Neural cell (in vitro differentiated cells): ENCODE data around the gene FABP6. TPM values are rescaled to one million over a fixed set of nuclear protein-coding genes. Genes with fewer than 3 reads are reported as not detected.
"Not testable (repeated sequence)": the region's sequence is repeated elsewhere in the genome, so short reads cannot be mapped to it uniquely, and the experiment has no call there.

ENCODE experiments used
- H2AFZ ChIP-seq: fragments of 200-600, 300-800 bp; sonication (generic), shearing (Covaris generic); 2 replicates; pipeline ENCODE4 v1.6.0; 2014; ENCODE audit warnings: low read depth, mild to moderate bottlenecking, antibody characterized with exemption, low read length, moderate library complexity
- H3F3A ChIP-seq: fragments of 200-600 bp; shearing (Covaris generic); 2 replicates; pipeline ENCODE4 v1.6.1; 2016; ENCODE audit warnings: mild to moderate bottlenecking, moderate library complexity, mixed read lengths, antibody characterized with exemption, low read length; ENCODE audit not compliant: insufficient read depth, poor library complexity, severe bottlenecking
- H3K27ac ChIP-seq: fragments of 200-600, 300-800 bp; sonication (generic), shearing (Covaris generic); 2 replicates; pipeline ENCODE4 v1.5.1; 2014; ENCODE audit warnings: mild to moderate bottlenecking, low read length, moderate library complexity
- H3K27me3 ChIP-seq: fragments of 300-800, 200-600 bp; sonication (generic), shearing (Covaris generic); 2 replicates; pipeline ENCODE4 v1.6.0; 2014; ENCODE audit warnings: mild to moderate bottlenecking, low read depth, low read length, moderate library complexity; ENCODE audit not compliant: insufficient read depth
- H3K36me3 ChIP-seq: fragments of 300-800, 200-600 bp; sonication (generic), shearing (Covaris generic); 2 replicates; pipeline ENCODE4 v1.5.1; 2014; ENCODE audit warnings: mild to moderate bottlenecking, antibody characterized with exemption, low read length, moderate library complexity; ENCODE audit not compliant: insufficient read depth
- H3K4me2 ChIP-seq: fragments of 300-800, 200-600 bp; sonication (generic), shearing (Covaris generic); 2 replicates; pipeline ENCODE4 v1.6.0; 2014; ENCODE audit warnings: mild to moderate bottlenecking, low read length
- H3K4me3 ChIP-seq: fragments of 300-800, 200-600 bp; sonication (generic), shearing (Covaris generic); 2 replicates; pipeline ENCODE4 v1.5.1; 2014; ENCODE audit warnings: mild to moderate bottlenecking, low read length, moderate library complexity
- H3K79me2 ChIP-seq: fragments of 200-600 bp; shearing (Covaris generic); replicated peaks from 2 replicates; pipeline ENCODE4 v1.6.0; 2014; ENCODE audit warnings: mild to moderate bottlenecking, low read length, moderate library complexity; ENCODE audit not compliant: insufficient read depth
- H3K9ac ChIP-seq: fragments of 300-800, 200-600 bp; sonication (generic), shearing (Covaris generic); 2 replicates; pipeline ENCODE4 v1.6.1; 2016; ENCODE audit warnings: mild to moderate bottlenecking, low read length, mixed read lengths
- H3K9me2 ChIP-seq: fragments of 200-600 bp; shearing (Covaris generic); 2 replicates; pipeline ENCODE4 v1.6.1; 2016; ENCODE audit warnings: mild to moderate bottlenecking, low read length, mixed read lengths; ENCODE audit not compliant: insufficient read depth
- H3K9me3 ChIP-seq: fragments of 200-600, 300-800 bp; sonication (generic), shearing (Covaris generic); 2 replicates; pipeline ENCODE4 v1.6.1; 2016; ENCODE audit warnings: mild to moderate bottlenecking, mixed run types, low read length, moderate library complexity, mixed read lengths
- H4K20me1 ChIP-seq: fragments of 200-600 bp; shearing (Covaris generic); 2 replicates; pipeline ENCODE4 v1.6.1; 2016; ENCODE audit warnings: mild to moderate bottlenecking, mixed run types; ENCODE audit not compliant: insufficient read depth
- EP300 ChIP-seq: fragments of 450-650 bp; conservative IDR thresholded peaks from 2 replicates; pipeline ENCODE4 v1.6.1; 2014; ENCODE audit warnings: antibody characterized with exemption, mild to moderate bottlenecking, moderate library complexity; ENCODE audit not compliant: poor library complexity, severe bottlenecking
- EZH2 ChIP-seq: fragments of 200-600, 300-800 bp; shearing (Covaris generic), sonication (generic); IDR thresholded peaks from 2 replicates; pipeline ENCODE4 v1.6.1; 2014; ENCODE audit warnings: antibody characterized with exemption, low read length, borderline replicate concordance, mild to moderate bottlenecking; ENCODE audit not compliant: insufficient read depth, poor library complexity, severe bottlenecking
- MXI1 ChIP-seq: fragments of 450-650 bp; conservative IDR thresholded peaks from 2 replicates; pipeline ENCODE4 v1.6.1; 2014; ENCODE audit warnings: antibody characterized with exemption, mild to moderate bottlenecking; ENCODE audit not compliant: poor library complexity, severe bottlenecking
- POLR2AphosphoS5 ChIP-seq: IDR thresholded peaks from 2 replicates; pipeline ENCODE4 v1.6.1; 2012
- RAD21 ChIP-seq: fragments of 450-650 bp; conservative IDR thresholded peaks from 2 replicates; pipeline ENCODE4 v1.6.1; 2014; ENCODE audit warnings: antibody characterized with exemption, mild to moderate bottlenecking, moderate library complexity
- SMC3 ChIP-seq: fragments of 450-650 bp; conservative IDR thresholded peaks from 2 replicates; pipeline ENCODE4 v1.6.1; 2014; ENCODE audit warnings: antibody characterized with exemption, mild to moderate bottlenecking, moderate library complexity; ENCODE audit not compliant: poor library complexity
- TAF1 ChIP-seq: IDR thresholded peaks from 2 replicates; pipeline ENCODE4 v1.6.1; 2012; ENCODE audit warnings: low read depth
- polyA plus RNA-seq: library from polyadenylated mRNA; depleted of rRNA; stranded (reverse); fragments of >200 nt; gene quantifications from 2 replicates; pipeline ENCODE4 v1.2.3, GENCODE V29; 2014
- TF ChIP-seq, protein P1 (sequence below): fragments of 450-650 bp; IDR thresholded peaks from 2 replicates; pipeline ENCODE4 v1.5.1; 2014; ENCODE audit warnings: antibody characterized with exemption, mild to moderate bottlenecking, moderate library complexity; ENCODE audit not compliant: poor library complexity, severe bottlenecking
- TF ChIP-seq, protein P2 (sequence below): IDR thresholded peaks from 2 replicates; pipeline ENCODE4 v1.6.1; 2012; ENCODE audit warnings: borderline replicate concordance

FABP6 gene
- polyA plus RNA-seq, 1 donor from 2014 or later: 3.6 TPM

GRCh38 chr5:160242145-160242544 is 12.8 kb downstream of the FABP6 start:
- Histone ChIP-seq H3K4me3 (no peak overlapping the region), H3K27me3 (no peaks in the 10 kb centered on the region), H3K4me2 (no peak overlapping the region), H3F3A (no peaks in the 10 kb centered on the region), H2AFZ (no peak overlapping the region), H3K9ac (no peak overlapping the region), H3K36me3 (no peaks in the 10 kb centered on the region), H4K20me1 (no peaks in the 10 kb centered on the region), H3K9me3 (no peaks in the 10 kb centered on the region), H3K27ac (no peak overlapping the region), H3K79me2 (no peaks in the 10 kb centered on the region), H3K9me2 (no peaks in the 10 kb centered on the region)
- TF ChIP-seq MXI1 (no peak), SMC3 (no peak), EP300 (no peak), RAD21 (no peak), EZH2 (no peak), TAF1 (no peak), POLR2AphosphoS5 (no peak)
- TF ChIP-seq, protein P1, sequence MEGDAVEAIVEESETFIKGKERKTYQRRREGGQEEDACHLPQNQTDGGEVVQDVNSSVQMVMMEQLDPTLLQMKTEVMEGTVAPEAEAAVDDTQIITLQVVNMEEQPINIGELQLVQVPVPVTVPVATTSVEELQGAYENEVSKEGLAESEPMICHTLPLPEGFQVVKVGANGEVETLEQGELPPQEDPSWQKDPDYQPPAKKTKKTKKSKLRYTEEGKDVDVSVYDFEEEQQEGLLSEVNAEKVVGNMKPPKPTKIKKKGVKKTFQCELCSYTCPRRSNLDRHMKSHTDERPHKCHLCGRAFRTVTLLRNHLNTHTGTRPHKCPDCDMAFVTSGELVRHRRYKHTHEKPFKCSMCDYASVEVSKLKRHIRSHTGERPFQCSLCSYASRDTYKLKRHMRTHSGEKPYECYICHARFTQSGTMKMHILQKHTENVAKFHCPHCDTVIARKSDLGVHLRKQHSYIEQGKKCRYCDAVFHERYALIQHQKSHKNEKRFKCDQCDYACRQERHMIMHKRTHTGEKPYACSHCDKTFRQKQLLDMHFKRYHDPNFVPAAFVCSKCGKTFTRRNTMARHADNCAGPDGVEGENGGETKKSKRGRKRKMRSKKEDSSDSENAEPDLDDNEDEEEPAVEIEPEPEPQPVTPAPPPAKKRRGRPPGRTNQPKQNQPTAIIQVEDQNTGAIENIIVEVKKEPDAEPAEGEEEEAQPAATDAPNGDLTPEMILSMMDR: no peak
- TF ChIP-seq, protein P2, sequence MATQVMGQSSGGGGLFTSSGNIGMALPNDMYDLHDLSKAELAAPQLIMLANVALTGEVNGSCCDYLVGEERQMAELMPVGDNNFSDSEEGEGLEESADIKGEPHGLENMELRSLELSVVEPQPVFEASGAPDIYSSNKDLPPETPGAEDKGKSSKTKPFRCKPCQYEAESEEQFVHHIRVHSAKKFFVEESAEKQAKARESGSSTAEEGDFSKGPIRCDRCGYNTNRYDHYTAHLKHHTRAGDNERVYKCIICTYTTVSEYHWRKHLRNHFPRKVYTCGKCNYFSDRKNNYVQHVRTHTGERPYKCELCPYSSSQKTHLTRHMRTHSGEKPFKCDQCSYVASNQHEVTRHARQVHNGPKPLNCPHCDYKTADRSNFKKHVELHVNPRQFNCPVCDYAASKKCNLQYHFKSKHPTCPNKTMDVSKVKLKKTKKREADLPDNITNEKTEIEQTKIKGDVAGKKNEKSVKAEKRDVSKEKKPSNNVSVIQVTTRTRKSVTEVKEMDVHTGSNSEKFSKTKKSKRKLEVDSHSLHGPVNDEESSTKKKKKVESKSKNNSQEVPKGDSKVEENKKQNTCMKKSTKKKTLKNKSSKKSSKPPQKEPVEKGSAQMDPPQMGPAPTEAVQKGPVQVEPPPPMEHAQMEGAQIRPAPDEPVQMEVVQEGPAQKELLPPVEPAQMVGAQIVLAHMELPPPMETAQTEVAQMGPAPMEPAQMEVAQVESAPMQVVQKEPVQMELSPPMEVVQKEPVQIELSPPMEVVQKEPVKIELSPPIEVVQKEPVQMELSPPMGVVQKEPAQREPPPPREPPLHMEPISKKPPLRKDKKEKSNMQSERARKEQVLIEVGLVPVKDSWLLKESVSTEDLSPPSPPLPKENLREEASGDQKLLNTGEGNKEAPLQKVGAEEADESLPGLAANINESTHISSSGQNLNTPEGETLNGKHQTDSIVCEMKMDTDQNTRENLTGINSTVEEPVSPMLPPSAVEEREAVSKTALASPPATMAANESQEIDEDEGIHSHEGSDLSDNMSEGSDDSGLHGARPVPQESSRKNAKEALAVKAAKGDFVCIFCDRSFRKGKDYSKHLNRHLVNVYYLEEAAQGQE: no peak

DNA sequence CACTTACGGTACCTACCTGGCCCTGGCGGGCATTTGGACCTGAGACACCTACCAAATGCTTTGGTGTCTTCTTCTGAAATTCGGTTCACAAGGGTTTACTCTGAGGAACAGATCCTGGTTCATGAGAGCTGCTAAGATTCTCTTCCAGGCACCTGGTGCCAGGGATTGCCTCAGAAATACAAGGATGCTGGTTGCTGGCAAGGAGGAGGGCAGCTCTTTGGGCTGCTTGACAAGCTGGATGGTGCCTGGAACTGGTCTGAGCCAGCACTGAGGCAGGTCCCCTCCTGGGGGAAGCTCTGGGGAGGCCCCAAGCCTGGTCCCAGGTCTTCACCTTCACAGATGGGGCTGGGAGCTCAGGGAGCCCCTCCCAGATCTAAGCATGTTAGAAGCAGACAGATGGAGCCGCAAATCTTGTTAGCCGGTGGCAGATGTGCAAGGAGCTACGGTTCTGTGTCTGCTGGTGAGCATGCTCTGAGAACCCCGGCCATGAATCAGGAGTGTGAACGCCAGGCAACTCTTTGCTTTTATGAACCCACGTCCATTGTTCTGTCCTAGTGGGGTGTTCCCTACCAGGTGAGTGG is 16.3 kb downstream of the FABP6 start:
- Histone ChIP-seq H3K36me3 (no peaks in the 10 kb centered on the region), H3K27ac (no peak overlapping the region), H3K9me3 (no peaks in the 10 kb centered on the region), H3K9me2 (no peaks in the 10 kb centered on the region), H3K4me2 (no peak overlapping the region), H3K27me3 (no peaks in the 10 kb centered on the region), H3K4me3 (no peak overlapping the region), H3K9ac (no peak overlapping the region), H3F3A (no peaks in the 10 kb centered on the region), H4K20me1 (no peaks in the 10 kb centered on the region), H3K79me2 (no peaks in the 10 kb centered on the region), H2AFZ (no peak overlapping the region)
- TF ChIP-seq, protein P1: no peak
- TF ChIP-seq RAD21 (no peak), EP300 (no peak), EZH2 (no peak), MXI1 (no peak), POLR2AphosphoS5 (no peak), SMC3 (no peak)
- TF ChIP-seq, protein P2: no peak

DNA sequence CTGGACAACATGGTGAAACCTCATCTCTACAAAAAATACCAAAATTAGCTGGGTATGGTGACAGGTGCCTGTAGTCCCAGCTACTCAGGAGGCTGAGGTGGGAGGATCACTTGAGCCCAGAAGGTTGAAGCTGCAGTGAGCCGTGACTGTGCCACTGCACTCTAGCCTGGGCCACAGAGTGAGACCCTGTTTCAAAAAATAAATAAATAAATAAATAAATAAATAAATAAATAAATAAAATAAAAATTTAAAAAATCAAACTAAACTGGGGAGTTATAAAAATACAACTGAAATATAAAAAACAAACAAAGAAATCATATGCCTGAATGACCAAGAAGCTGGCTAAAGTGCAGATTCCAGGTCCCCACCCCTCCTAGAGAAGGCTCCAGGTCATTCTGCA is 20.3 kb downstream of the FABP6 start:
- H4K20me1 ChIP-seq, H3K4me3 ChIP-seq, H2AFZ ChIP-seq, H3K79me2 ChIP-seq, H3K9me2 ChIP-seq, H3K9ac ChIP-seq, H3K9me3 ChIP-seq, H3K27me3 ChIP-seq, H3K27ac ChIP-seq, H3K36me3 ChIP-seq, H3F3A ChIP-seq, H3K4me2 ChIP-seq: not testable (repeated sequence)
